ENCODE results near the gene PEF1.

Gene PEF1

DNA sequence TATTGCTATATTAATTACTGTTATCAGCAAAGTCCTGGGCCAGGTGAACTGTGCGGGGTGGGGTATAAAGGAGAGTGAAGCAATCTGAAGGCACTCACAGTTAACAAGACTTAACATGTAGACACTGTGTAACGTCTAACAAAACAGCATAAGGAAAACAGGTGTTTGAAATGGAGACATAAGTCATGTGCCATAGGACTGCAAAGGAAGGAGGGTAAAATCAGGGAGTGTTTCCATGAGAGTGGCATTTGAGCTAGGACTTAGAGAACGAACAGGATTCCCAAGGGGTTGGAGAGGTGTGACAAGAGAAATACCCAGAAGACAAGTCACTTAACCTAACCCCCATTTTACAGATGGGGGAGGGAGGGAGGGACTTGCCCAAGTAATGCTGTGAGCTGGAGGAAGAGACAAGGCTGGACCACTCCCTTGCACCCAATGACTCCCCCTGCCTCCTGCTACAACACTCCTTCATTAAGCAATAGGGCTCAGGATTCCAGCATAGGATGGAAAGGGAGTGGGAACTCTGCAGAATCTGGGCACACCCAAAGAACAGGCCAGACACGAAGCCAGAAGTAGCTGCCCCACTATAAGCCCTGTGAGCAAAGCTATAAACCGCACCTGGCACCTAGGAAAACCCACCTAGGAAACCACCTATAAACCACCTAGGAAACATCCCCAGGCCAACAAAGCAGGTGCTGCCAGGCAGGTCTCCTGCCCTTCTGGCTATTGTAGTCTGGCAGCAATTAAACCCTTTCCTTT lies 6.6 kb downstream of the PEF1 start:
- TF ChIP-seq, protein P1, sequence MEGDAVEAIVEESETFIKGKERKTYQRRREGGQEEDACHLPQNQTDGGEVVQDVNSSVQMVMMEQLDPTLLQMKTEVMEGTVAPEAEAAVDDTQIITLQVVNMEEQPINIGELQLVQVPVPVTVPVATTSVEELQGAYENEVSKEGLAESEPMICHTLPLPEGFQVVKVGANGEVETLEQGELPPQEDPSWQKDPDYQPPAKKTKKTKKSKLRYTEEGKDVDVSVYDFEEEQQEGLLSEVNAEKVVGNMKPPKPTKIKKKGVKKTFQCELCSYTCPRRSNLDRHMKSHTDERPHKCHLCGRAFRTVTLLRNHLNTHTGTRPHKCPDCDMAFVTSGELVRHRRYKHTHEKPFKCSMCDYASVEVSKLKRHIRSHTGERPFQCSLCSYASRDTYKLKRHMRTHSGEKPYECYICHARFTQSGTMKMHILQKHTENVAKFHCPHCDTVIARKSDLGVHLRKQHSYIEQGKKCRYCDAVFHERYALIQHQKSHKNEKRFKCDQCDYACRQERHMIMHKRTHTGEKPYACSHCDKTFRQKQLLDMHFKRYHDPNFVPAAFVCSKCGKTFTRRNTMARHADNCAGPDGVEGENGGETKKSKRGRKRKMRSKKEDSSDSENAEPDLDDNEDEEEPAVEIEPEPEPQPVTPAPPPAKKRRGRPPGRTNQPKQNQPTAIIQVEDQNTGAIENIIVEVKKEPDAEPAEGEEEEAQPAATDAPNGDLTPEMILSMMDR (IDR thresholded peaks at IDR 0.05; ENCODE audit: insufficient read depth, low read length, poor library complexity, severe bottlenecking): no peak
- no peaks in the 10 kb centered on the region for H3K27me3 ChIP-seq (replicated peaks; ENCODE audit: control insufficient read depth, insufficient read depth, low read length)
- H3K4me3 ChIP-seq (replicated peaks; ENCODE audit: low read depth, low read length): no peak overlapping the region
- H3K36me3 ChIP-seq (ENCODE audit: control insufficient read depth, insufficient read depth, low read length): peaks cover 5% of the 10 kb centered on the region
- DNase-seq (ENCODE audit: extremely low read depth, insufficient read length): no peak

DNA sequence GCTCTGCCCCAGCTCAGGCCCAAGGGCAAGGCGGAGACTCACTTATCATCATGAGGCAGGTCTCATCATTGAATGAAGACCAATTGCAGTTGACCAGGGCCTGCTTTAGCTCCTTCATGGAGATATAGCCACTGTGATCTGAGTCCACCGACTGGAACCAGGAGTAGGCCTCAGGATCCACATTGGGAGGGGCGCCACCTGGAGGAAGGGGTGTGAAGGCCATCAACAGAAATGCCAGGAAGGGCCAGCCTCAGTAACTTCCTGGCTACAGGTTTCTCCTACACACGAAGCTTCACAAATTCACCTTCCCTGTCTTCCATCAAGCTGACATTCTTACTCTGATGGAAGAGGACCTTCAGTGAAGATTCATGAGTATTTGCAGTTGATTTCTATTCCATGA lies 11.6 kb downstream of the PEF1 start:
- TF ChIP-seq, protein P1 (IDR thresholded peaks at IDR 0.05; ENCODE audit: insufficient read depth, low read length, poor library complexity, severe bottlenecking): peak; percentile 45
- peaks cover 35% of the 10 kb centered on the region for H3K36me3 ChIP-seq (ENCODE audit: control insufficient read depth, insufficient read depth, low read length)
- H3K4me3 ChIP-seq (replicated peaks; ENCODE audit: low read depth, low read length): no peak overlapping the region
- DNase-seq (ENCODE audit: extremely low read depth, insufficient read length): no peak
- no peaks in the 10 kb centered on the region for H3K27me3 ChIP-seq (replicated peaks; ENCODE audit: control insufficient read depth, insufficient read depth, low read length)

DNA sequence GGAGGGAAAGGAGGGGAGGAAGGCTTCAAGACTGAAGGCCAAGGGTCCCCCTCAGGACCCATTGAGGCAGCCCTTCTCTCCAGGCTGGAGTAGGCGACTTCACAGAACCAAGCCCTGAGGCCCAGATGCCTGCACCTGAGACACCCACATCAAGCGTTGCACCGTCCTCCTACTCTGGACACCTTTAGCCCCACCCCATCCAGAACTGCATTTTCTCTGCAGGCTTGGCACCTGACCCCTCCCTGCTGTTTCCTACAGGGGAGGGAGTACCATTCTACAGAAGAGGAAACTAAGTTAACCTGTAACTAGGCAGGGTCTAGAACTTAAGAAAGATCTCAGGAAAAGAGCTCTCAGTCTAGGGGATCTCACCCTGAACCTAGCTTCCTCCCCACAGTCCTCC lies 12.0 kb downstream of the PEF1 start:
- peaks cover 39% of the 10 kb centered on the region for H3K36me3 ChIP-seq (ENCODE audit: control insufficient read depth, insufficient read depth, low read length)
- H3K27me3 ChIP-seq (replicated peaks; ENCODE audit: control insufficient read depth, insufficient read depth, low read length): no peaks in the 10 kb centered on the region
- TF ChIP-seq, protein P1 (IDR thresholded peaks at IDR 0.05; ENCODE audit: insufficient read depth, low read length, poor library complexity, severe bottlenecking): no peak
- no peak for DNase-seq (ENCODE audit: extremely low read depth, insufficient read length)
- no peak overlapping the region for H3K4me3 ChIP-seq (replicated peaks; ENCODE audit: low read depth, low read length)

DNA sequence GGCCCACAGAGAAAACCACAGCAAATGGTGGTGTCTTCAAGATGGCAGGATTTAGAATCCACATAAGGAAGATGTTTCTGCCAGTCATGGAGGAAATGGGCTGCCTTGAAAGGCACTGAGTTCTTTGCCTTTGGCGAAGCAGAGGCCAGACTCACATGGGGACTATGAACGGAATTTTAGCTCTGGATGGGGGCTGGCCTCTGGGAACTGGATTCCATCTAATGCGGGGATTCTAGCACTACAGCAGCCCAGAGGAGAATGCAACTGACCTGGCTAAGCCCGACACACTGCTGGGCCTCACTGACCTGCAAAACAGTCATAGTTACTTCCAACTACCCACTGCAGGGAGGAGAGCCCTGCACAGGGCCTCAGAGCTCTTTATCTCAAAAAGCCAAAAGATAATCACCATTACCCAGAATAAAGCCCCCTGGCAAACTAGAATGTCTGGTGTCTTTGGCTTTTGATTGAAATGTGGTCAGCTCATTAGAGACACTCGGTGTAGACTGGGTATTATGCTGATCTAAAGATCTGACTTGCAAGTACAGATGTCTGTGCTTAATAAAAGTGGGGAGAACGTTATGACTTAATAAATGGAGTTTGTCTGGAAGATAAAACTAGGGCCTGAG lies 15.6 kb downstream of the PEF1 start:
- no peaks in the 10 kb centered on the region for H3K27me3 ChIP-seq (replicated peaks; ENCODE audit: control insufficient read depth, insufficient read depth, low read length)
- no peak for DNase-seq (ENCODE audit: extremely low read depth, insufficient read length)
- TF ChIP-seq, protein P1 (IDR thresholded peaks at IDR 0.05; ENCODE audit: insufficient read depth, low read length, poor library complexity, severe bottlenecking): no peak

DNA sequence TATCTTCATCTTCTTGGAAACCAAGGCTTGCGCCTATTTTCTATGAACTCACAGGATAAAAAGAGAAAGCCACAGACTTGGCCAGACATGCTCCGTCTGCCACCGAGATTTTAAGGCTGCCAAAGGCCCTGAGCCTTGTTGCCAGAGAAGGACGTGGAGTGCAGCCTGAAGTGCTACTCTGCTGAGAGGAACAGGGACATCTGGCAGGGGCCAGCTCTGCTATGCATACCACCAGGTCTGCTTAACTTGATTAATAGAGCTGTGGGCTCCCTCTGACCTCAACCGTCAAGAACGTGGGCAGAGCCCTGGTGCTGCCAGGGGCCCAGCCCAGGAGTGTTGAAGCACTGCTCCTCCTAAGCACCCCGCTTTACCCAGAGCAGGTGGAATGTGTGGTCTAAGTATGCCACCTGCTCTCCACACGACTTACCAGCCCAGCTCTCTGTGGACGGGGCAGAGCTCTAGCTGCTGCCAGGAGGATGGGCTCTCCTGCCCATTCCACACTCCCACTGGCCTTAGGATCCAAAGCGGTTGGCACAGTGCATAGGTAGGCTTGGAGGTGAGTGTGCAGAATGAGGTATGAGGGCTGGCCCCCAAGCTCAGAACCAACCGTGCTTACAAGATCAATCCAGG lies 16.6 kb downstream of the PEF1 start:
- Histone ChIP-seq H3K27me3 (replicated peaks; ENCODE audit: control insufficient read depth, insufficient read depth, low read length) (no peaks in the 10 kb centered on the region), H3K36me3 (ENCODE audit: control insufficient read depth, insufficient read depth, low read length) (peaks cover 38% of the 10 kb centered on the region), H3K4me3 (replicated peaks; ENCODE audit: low read depth, low read length) (no peak overlapping the region)
- DNase-seq (ENCODE audit: extremely low read depth, insufficient read length): no peak
- TF ChIP-seq, protein P1 (IDR thresholded peaks at IDR 0.05; ENCODE audit: insufficient read depth, low read length, poor library complexity, severe bottlenecking): no peak

More for the DNA sequence above, 15.6 kb downstream of the PEF1 start:
- Histone ChIP-seq H3K36me3 (ENCODE audit: control insufficient read depth, insufficient read depth, low read length) (peaks cover 42% of the 10 kb centered on the region), H3K4me3 (replicated peaks; ENCODE audit: low read depth, low read length) (no peak overlapping the region)

Measured in GM06990 (cell line).